Renal cortical epithelial cell (primary cell): ENCODE results near the gene BNIP2. TPM values are rescaled to one million over a fixed set of nuclear protein-coding genes. Genes with fewer than 3 reads are reported as not detected.

Source experiments
- DNase-seq: peaks from one replicate; pipeline ENCODE4 v3.0.0-alpha.2; 2011; ENCODE audit warnings: low read depth
- total RNA-seq: library from RNA; depleted of rRNA; stranded (reverse); fragments of >200 nt; gene quantifications from 2 replicates; pipeline ENCODE4 v1.2.3, GENCODE V29; 2014

The BNIP2 gene
- 153 and 187 TPM in 2 replicates for total RNA-seq

- peak; percentile 94 for DNase-seq
Observed at GRCh38 chr15:59688782-59689625, at the start of gene BNIP2. Gene BNIP2 (minus strand): TSS chr15:59689320. CDS start chr15:59682457, 6,863 bp downstream.

GRCh38 chr15:59738676-59739075 lies 49.6 kb upstream of the BNIP2 start:
- no peak for DNase-seq

GRCh38 chr15:59736181-59736580 lies 47.1 kb upstream of the BNIP2 start:
- no peak for DNase-seq

GRCh38 chr15:59725151-59725486 lies 36.0 kb upstream of the BNIP2 start:
- no peak for DNase-seq

- DNase-seq: no peak
Observed at GRCh38 chr15:59723687-59724346, 34.7 kb upstream of the BNIP2 start.

GRCh38 chr15:59722476-59722875 lies 33.4 kb upstream of the BNIP2 start:
- no peak for DNase-seq

GRCh38 chr15:59722037-59722436 lies 32.9 kb upstream of the BNIP2 start:
- DNase-seq: no peak

GRCh38 chr15:59721411-59721810 lies 32.3 kb upstream of the BNIP2 start:
- no peak for DNase-seq

GRCh38 chr15:59713177-59713576 lies 24.1 kb upstream of the BNIP2 start:
- no peak for DNase-seq

- no peak for DNase-seq
Observed at GRCh38 chr15:59711451-59712243, 22.5 kb upstream of the BNIP2 start.

GRCh38 chr15:59707619-59708018 lies 18.5 kb upstream of the BNIP2 start:
- DNase-seq: no peak

- no peak for DNase-seq
Observed at GRCh38 chr15:59703979-59704796, 15.1 kb upstream of the BNIP2 start.

- DNase-seq: no peak
Observed at GRCh38 chr15:59702351-59702750, 13.2 kb upstream of the BNIP2 start.

- no peak for DNase-seq
Observed at GRCh38 chr15:59701880-59702279, 12.8 kb upstream of the BNIP2 start.

- peak; percentile 65 for DNase-seq
Observed at GRCh38 chr15:59699810-59700431, 10.8 kb upstream of the BNIP2 start.

GRCh38 chr15:59698065-59698464 lies 8.9 kb upstream of the BNIP2 start:
- peak; percentile 49 for DNase-seq

- no peak for DNase-seq
Observed at GRCh38 chr15:59696332-59696731, 7.2 kb upstream of the BNIP2 start.

- no peak for DNase-seq
Observed at GRCh38 chr15:59694779-59695178, 5.7 kb upstream of the BNIP2 start.

GRCh38 chr15:59691194-59691805 lies 2.2 kb upstream of the BNIP2 start:
- peak; percentile 54 for DNase-seq

GRCh38 chr15:59689626-59690236 lies 611 bp upstream of the BNIP2 start:
- peak; percentile 64 for DNase-seq
